HEK293 (cell line): ENCODE results near the gene STOX2.

Experiments used
- CTCF ChIP-seq: fragments of 450-650 bp; formaldehyde crosslinking; IDR thresholded peaks from 2 replicates; pipeline ENCODE4 v1.5.1; 2016; ENCODE audit warnings: missing biosample characterization, missing genetic modification characterization
- YY1 ChIP-seq: fragments of 450-650 bp; formaldehyde crosslinking; IDR thresholded peaks from 2 replicates; pipeline ENCODE4 v1.5.1; 2018; ENCODE audit warnings: missing biosample characterization, missing genetic modification characterization
- ZNF610 ChIP-seq: fragments of 450-650 bp; formaldehyde crosslinking; IDR thresholded peaks from 2 replicates; pipeline ENCODE4 v1.5.1; 2016; ENCODE audit warnings: missing biosample characterization, missing genetic modification characterization, borderline replicate concordance
- ZNF704 ChIP-seq: fragments of 450-650 bp; formaldehyde crosslinking; IDR thresholded peaks from 2 replicates; pipeline ENCODE4 v1.5.1; 2016; ENCODE audit warnings: missing biosample characterization, missing genetic modification characterization
- ZNF777 ChIP-seq: fragments of 450-650 bp; formaldehyde crosslinking; IDR thresholded peaks from 2 replicates; pipeline ENCODE4 v1.5.1; 2017; ENCODE audit warnings: missing biosample characterization, missing genetic modification characterization, borderline replicate concordance

GRCh38 chr4:184000457-184001396 is 95.6 kb downstream of the STOX2 start:
- TF ChIP-seq ZNF610 (tag by site-specific recombination) = no peak
- no peak for TF ChIP-seq ZNF704 (tag by site-specific recombination)
- TF ChIP-seq ZNF777 (tag by site-specific recombination) = no peak
- TF ChIP-seq YY1 (tag by site-specific recombination) = no peak
- no peak for TF ChIP-seq CTCF (tag by site-specific recombination)
